Parathyroid adenoma (tissue), 2 donors: ENCODE results near the gene GPC3.

ENCODE experiments used
- H2AFZ ChIP-seq: fragments of 300-600 bp; sonication (generic); one replicate; pipeline ENCODE4 v1.7.0; 2017; ENCODE audit warnings: antibody characterized with exemption, mild to moderate bottlenecking
- H3K27ac ChIP-seq: fragments of 300-600 bp; sonication (generic); one replicate; pipeline ENCODE4 v1.7.0; 2017
- H3K27me3 ChIP-seq: fragments of 300-600 bp; sonication (generic); one replicate; pipeline ENCODE4 v1.7.0; 2017; ENCODE audit warnings: low read length; ENCODE audit not compliant: control insufficient read depth, insufficient read depth
- H3K36me3 ChIP-seq: fragments of 300-600 bp; sonication (generic); one replicate; pipeline ENCODE4 v1.7.0; 2017; ENCODE audit warnings: low read length; ENCODE audit not compliant: control insufficient read depth, insufficient read depth
- H3K4me1 ChIP-seq: fragments of 300-600 bp; sonication (generic); one replicate; pipeline ENCODE4 v1.7.0; 2017; ENCODE audit warnings: control low read depth
- H3K4me2 ChIP-seq: fragments of 300-600 bp; sonication (generic); one replicate; pipeline ENCODE4 v1.7.0; 2017; ENCODE audit warnings: low read length
- H3K4me3 ChIP-seq: fragments of 300-600 bp; sonication (generic); one replicate; pipeline ENCODE4 v1.7.0; 2017; ENCODE audit warnings: low read depth, low read length
- H3K79me2 ChIP-seq: fragments of 300-600 bp; sonication (generic); one replicate; pipeline ENCODE4 v1.7.0; 2017; ENCODE audit warnings: control low read depth
- H3K9ac ChIP-seq: fragments of 300-600 bp; sonication (generic); one replicate; pipeline ENCODE4 v1.7.0; 2017; ENCODE audit warnings: mild to moderate bottlenecking
- H3K9me3 ChIP-seq: fragments of 300-600 bp; sonication (generic); one replicate; pipeline ENCODE4 v1.7.0; 2017; ENCODE audit warnings: low read length; ENCODE audit not compliant: control insufficient read depth
- TF ChIP-seq, protein P1 (sequence below): fragments of 300-600 bp; sonication (generic); IDR thresholded peaks from one replicate; pipeline ENCODE4 v1.7.0; 2017; ENCODE audit warnings: antibody characterized with exemption, mild to moderate bottlenecking
- donor health status: primary hyperparathyroidism.

Gene GPC3

DNA sequence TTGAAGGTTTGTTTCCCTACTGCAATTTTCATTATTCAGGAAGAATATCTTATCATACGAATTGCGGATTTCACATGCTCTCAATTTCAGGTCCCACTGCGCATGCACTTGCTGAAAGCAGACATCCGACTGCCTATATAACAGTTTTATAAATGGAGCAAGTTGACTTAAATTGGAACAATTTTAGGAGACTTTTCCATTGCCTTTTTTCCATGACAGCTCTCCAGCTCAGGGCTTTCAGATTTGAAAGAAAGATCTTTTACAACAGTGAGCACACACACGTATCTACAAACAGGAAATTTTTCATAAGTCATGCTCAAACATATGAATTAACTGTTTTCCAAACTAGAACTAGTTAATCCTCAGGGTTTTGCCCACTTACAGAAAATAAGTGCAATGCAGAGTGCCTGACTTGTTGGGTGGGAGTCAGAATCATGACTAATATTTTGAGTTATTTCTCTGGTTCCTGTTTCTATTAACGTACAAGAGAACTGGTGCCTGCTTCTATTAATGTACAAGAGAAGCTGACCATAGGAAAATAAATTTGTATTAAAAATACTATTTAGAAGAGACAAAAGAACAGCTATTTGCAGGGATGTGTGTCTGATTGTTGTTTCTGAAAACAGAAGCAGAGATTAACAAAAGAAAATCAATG, 137.9 kb downstream of the GPC3 start:
- H3K4me3 ChIP-seq = no peak overlapping the region
- H3K27me3 ChIP-seq = no peaks in the 10 kb centered on the region
- H3K27ac ChIP-seq = no peak overlapping the region
- H3K79me2 ChIP-seq = no peaks in the 10 kb centered on the region
- H3K9me3 ChIP-seq = no peaks in the 10 kb centered on the region
- no peak overlapping the region for H3K4me2 ChIP-seq
- H3K9ac ChIP-seq = no peak overlapping the region
- TF ChIP-seq, protein P1, sequence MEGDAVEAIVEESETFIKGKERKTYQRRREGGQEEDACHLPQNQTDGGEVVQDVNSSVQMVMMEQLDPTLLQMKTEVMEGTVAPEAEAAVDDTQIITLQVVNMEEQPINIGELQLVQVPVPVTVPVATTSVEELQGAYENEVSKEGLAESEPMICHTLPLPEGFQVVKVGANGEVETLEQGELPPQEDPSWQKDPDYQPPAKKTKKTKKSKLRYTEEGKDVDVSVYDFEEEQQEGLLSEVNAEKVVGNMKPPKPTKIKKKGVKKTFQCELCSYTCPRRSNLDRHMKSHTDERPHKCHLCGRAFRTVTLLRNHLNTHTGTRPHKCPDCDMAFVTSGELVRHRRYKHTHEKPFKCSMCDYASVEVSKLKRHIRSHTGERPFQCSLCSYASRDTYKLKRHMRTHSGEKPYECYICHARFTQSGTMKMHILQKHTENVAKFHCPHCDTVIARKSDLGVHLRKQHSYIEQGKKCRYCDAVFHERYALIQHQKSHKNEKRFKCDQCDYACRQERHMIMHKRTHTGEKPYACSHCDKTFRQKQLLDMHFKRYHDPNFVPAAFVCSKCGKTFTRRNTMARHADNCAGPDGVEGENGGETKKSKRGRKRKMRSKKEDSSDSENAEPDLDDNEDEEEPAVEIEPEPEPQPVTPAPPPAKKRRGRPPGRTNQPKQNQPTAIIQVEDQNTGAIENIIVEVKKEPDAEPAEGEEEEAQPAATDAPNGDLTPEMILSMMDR = no peak
- H3K4me1 ChIP-seq = no peaks in the 10 kb centered on the region
- no peak overlapping the region for H2AFZ ChIP-seq
- no peaks in the 10 kb centered on the region for H3K36me3 ChIP-seq

GRCh38 chrX:133846311-133846710, 139.1 kb downstream of the GPC3 start:
- Histone ChIP-seq H3K4me3 (no peak overlapping the region), H3K27me3 (no peaks in the 10 kb centered on the region), H3K27ac (no peak overlapping the region)

GRCh38 chrX:133840415-133840814, 145.0 kb downstream of the GPC3 start:
- TF ChIP-seq, protein P1 = no peak
- no peak overlapping the region for H3K4me3 ChIP-seq
- H3K9ac ChIP-seq = no peak overlapping the region

More at GRCh38 chrX:133846311-133846710, 139.1 kb downstream of the GPC3 start:
- H3K36me3 ChIP-seq = no peaks in the 10 kb centered on the region
- no peak overlapping the region for H2AFZ ChIP-seq
- no peaks in the 10 kb centered on the region for H3K79me2 ChIP-seq
- no peaks in the 10 kb centered on the region for H3K9me3 ChIP-seq
- no peaks in the 10 kb centered on the region for H3K4me1 ChIP-seq
- TF ChIP-seq, protein P1 = no peak
- no peak overlapping the region for H3K4me2 ChIP-seq
- H3K9ac ChIP-seq = no peak overlapping the region

GRCh38 chrX:133838761-133839676, 146.4 kb downstream of the GPC3 start:
- TF ChIP-seq, protein P1 = no peak
- Histone ChIP-seq H3K27ac (no peak overlapping the region), H3K9ac (no peak overlapping the region), H3K4me3 (no peak overlapping the region), H3K36me3 (no peaks in the 10 kb centered on the region), H3K27me3 (no peaks in the 10 kb centered on the region), H3K4me2 (no peak overlapping the region), H3K4me1 (no peaks in the 10 kb centered on the region), H3K79me2 (no peaks in the 10 kb centered on the region), H3K9me3 (no peaks in the 10 kb centered on the region), H2AFZ (no peak overlapping the region)

More at GRCh38 chrX:133840415-133840814, 145.0 kb downstream of the GPC3 start:
- no peak overlapping the region for H3K27ac ChIP-seq
- H2AFZ ChIP-seq = no peak overlapping the region
- H3K9me3 ChIP-seq = no peaks in the 10 kb centered on the region
- H3K4me2 ChIP-seq = no peak overlapping the region
- H3K79me2 ChIP-seq = no peaks in the 10 kb centered on the region
- H3K4me1 ChIP-seq = no peaks in the 10 kb centered on the region
- no peaks in the 10 kb centered on the region for H3K36me3 ChIP-seq
- H3K27me3 ChIP-seq = no peaks in the 10 kb centered on the region
